HG03460 (cell line): ENCODE data around the gene SAG.
"Not testable (repeated sequence)": the region's sequence is repeated elsewhere in the genome, so short reads cannot be mapped to it uniquely, and the experiment has no call there.

ENCODE experiments used
- ATAC-seq: cut with Tn5 transposase; IDR thresholded peaks from one replicate; pipeline ENCODE4 v1.9.1; 2021; ENCODE audit not compliant: unreplicated experiment

Gene SAG

DNA sequence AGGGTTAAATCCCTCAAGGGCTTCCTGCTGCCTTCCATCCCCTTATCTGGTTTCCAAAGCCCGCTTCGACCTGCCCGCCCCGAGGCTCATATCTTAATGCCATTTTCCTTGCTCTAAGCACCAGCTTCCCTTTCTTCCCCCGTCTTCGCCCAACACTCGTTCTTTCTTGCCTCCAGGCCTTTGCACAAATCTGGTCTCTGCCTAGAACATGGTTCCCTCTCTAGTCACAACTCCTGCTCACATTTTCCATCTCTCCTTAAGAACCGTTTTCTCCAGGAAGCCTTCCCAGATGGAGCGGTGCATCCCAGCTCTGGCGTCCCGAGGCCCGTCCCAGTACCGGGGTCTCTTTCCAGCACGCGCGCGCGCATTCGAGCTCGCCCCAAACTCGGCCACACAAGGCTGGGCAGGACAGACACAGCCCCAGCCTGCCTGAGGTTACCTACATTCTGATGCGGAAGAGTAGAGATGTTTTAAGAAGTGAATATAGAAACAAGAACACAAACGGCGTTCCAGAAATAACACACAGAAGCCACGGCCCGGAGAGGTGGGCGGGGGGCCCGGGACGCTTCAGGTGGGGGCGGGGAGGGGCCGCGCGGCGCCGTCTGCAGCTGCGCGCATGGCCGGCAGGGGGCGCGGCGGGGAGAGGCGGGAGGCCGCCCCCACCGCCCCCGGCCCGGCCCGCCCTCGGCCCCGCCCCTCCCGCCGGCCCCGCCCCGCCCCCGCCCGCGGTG lies 46.3 kb downstream of the SAG start, which contains the start of gene DGKD:
Gene DGKD, plus strand, starts transcription at position 726 of the 731 bp plus-strand sequence. CDS start 25 bp downstream, outside the sequence.
- ATAC-seq = no peak

DNA sequence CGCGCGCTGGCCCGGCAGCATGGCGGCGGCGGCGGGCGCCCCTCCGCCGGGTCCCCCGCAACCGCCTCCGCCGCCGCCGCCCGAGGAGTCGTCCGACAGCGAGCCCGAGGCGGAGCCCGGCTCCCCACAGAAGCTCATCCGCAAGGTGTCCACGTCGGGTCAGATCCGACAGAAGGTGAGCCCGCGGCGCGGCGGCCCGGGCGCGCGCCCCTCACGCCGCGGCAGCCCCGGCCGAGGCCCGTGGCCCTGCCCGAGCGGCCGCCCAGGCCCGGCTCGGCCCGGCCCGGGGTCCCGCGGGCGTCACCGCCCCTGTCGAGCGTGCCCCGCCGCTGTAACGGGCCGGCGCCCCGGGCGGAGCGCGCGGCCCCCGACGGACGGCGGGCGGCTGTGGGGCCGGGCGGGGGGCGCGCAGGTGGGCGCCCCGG lies 46.9 kb downstream of the SAG start:
- ATAC-seq = no peak

DNA sequence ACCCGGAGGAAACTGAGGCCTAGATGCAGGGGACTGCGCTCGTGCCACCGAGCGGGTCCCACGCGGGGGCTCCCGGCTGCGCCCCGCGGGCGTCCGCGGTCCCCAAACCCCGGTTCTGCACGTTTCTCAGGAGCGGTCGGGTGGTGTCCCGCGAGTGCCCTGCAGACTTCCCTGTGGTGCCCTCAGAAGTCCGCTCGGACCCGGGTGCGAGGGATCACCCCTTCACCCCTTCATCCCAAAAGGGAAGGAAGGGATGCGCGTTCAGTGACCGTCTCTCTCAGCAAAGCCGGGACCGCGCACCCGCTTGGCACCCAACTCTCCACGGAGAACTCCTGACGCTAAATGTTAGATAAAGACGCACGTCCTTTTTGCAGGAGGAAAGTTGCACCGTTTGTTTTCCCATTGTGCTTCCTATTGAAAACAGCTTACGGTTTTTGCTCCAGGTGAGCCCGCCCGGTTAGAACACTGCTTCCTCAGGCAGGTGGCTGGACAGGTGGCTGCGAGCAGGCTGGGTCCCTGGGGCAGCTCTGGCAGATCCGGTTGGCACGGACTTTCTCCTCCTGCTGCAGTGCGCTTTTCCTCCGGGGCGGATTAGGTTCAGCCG lies 47.5 kb downstream of the SAG start:
- no peak for ATAC-seq

DNA sequence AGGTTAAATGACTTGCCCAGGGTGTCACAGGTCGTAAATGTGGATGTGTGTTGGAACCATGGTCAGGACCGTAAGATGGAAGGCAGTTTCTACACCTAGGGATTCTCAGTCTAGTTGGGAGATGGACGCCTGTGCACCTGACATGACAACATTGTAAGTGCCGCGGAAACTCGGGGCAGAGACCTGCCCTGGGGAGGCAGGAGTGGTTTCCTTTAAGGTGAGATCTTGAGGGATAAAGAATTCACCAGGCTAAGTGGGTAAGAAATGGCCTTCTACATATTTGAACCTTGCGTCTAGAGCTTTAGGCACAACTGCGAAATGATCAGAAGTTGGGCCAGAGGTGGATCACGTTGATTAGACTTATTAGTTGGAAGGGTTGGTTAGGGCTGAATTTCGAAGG lies 48.3 kb downstream of the SAG start:
- no peak for ATAC-seq

DNA sequence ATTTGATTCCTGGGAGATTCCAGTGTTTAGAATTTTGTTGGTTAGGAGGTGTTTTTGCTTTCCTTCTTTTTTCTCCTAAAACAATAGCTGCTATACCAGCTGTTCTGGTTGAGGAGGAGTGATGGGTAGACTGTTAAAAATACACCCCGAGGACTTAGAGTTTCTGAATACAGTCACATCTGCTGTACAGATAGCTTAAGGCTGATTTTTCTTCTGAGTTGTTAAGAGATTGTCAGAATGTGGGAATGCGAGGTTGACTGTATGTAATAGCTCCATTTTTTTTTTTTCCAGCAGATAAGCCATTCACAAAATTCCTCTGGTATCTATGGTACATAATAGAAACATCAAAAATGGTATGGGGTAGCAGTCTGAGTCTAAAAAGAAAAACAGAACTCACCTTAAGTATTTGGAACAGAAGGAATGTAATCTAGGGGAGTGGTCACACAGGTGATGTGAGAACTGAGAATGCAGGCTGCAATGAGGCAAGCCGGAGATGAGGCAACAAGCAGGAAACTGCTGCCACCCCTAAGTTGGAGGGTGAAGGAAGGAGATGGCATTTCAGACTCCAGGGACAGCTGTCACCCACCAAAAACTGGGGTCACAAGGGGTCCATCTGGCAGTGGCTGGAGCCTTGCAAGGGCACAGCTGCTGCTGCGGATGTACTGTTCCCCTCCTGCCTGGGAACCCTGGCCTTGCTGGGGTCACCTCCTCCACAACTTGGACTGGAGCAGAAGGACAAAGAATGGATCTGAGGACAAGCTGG lies 49.1 kb downstream of the SAG start:
- ATAC-seq = no peak

DNA sequence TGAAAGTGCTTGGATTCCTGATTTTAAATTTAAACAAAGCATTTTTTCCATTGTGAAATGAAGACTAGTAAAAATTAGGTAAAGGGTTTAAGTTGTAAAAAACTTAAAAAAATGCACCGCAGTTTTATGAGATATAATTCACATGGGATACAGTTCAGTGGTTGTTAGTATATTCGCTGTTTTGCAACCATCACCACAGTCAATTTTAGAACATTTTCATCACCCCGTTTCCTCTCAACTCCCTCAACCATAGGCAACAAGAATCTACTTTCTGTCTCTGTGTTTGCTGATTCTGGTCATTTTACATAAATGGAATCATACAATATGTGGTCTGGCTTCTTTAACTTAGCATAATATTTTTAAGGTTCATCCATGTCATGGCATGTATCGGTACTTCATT lies 50.7 kb downstream of the SAG start:
- ATAC-seq = no peak

DNA sequence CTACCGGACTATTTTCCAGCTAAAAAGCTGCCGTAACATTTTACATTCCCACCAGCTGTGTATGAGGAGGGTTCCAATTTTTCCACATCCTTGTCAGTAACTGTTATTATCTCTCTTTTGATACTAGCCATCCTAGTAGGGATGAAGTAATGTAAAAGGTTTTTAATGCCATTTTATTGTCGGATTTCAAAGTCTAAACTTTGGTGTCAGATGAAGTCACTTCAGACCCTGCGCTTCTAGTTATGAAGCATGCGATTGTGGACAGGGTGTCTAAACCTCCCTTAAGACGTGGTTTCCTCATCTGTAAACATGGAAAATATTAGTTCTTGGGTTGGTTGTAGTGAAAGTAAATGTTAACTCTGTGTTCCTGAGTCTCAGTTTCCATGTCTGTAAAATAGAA lies 51.3 kb downstream of the SAG start:
- ATAC-seq = no peak

DNA sequence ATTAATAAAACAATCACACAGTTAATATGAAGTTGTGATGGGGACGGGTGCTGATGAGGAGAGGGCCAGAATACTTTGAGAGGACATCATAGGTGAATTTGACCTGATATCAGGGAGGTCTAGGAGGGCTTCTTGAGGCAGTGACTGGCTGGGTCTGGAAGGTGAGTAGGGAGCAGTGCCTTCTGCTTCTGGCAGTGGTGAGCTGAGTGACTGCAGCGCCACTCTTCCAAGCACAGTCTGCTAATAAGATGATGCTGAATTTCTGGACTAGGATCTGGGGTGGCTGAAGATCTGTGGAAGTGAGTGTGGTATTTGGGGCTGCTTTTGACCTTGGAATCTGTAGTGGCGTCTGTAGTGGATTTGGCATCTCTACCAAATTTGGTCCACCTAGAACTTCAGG lies 52.2 kb downstream of the SAG start:
- no peak for ATAC-seq

DNA sequence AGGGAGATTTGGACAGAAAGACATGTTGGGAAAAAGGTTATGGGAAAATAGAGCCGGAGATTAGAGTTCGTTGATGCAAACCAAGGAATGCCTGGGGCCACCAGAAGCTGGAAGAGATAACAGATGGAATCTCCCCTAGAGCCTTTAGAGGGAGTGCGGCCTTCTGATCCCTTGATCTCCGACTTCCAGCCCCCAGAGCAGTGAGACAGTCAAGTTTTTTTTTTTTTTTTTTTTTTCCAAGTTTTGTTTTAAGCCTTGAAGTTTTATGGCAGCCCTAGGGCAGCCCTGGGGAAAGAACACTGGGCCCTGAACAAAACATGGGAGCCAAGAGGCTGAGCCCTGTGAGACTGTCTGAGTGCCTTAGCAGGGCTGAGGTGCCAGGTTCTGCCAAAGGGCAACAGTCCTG lies 53.2 kb downstream of the SAG start:
- no peak for ATAC-seq

DNA sequence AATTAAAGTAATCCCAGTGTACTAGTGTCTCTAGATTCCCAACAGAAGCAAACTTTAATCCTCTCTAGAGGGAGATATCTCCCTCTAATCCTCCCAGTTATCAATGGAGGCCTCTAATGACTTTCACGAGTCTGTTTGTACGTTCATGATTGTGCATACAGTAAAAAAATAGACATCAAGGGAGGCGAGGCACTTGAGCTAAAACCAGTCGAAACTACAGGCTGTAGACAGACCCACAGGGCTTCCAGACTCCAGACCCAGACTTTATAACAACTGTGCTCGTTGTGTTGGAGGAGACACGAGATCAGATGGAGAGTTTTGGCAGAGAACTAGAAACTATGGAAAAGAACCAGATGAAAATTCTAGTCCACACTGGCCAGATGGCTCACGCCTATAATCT lies 53.7 kb downstream of the SAG start:
- ATAC-seq = no peak

DNA sequence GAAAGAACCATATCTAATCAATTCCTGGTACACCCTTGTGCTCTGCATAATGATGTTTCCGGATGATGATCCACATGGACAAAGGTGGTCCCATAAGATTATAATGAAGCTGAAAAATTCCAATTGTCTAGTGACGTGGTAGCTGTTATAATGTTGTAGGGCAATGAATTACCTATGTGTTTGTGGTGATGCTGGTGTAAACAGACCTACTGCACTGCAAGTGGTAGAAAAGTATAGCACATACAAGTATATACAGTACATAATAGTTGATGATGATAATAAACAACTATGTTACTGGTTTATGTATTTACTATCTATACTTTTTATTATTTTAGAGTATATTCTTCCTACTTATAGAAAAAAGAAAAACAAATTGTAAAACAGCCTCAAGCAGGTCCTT lies 55.1 kb downstream of the SAG start:
- no peak for ATAC-seq

DNA sequence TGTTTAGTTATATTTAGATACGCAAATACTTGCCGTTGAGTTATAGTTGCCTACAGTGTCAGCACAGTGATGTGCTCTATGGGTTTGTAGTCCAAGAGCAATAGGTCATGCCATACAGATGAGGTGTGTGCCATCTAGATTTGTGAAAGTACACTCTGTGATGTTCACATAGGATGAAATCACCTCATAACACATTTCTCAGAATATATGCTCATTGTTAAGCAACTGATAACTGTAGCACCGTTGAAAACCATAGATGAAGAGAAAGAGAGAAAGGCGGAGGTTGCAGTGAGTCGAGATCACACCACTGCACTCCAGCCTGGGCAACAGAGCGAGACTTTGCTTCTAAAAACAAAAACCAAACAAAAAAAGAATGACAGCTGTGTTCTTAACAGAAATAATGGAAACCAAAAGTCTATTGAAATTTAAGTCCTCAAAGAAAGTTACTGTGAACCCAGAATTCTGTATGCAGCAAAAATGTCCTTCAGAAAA lies 56.2 kb downstream of the SAG start:
- ATAC-seq = peak; percentile 57

DNA sequence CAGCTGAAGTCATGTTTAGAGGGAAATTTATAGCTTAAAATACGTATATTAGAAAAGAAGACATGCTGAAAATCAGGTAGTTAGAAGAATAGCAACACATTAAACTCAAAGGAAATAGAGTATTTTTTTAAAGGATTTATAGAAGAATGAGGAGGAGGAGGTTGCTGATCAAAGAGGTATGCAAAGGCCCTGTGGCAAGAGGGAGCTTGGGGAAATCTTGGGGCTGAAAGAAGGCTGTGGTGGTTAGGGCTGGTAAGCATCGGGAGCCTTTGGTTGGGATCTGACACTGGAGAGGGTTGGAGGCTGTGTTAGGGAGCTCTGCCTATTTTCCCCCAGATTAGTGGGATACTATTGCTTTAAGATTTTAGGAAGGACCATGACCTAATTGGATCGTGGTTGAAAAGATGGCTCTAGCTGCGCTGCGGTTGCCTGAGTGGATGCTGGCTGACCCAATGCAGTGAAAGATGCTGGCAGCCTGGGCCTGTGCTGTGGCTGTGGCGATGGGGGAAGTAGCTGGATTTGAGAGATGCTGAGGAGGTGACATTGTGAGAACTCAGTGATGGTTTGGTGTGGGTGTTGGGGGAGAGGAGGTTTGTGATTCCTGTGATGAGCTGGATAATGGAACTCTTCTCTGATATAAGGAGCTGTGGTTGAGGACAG lies 58.4 kb downstream of the SAG start:
- no peak for ATAC-seq

DNA sequence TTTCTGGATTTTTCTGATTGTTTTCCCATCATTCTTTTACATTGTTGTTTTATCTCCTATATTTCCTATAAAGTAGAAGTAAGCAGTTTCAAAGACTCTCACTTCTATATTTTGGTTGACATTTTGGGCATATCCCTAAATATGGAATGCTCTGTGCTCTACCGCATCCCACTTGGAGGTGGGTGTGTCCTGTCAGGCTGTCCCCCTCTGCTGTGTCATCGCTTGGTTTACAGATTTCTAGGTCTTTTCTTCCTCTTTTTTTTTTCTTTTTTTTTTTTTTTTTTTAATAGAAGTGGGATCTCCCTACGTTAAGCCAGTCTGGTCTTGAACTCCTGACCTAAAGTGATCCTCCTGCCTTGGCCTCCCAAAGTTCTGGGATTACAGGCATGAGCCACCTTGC lies 60.0 kb downstream of the SAG start:
- ATAC-seq = no peak

DNA sequence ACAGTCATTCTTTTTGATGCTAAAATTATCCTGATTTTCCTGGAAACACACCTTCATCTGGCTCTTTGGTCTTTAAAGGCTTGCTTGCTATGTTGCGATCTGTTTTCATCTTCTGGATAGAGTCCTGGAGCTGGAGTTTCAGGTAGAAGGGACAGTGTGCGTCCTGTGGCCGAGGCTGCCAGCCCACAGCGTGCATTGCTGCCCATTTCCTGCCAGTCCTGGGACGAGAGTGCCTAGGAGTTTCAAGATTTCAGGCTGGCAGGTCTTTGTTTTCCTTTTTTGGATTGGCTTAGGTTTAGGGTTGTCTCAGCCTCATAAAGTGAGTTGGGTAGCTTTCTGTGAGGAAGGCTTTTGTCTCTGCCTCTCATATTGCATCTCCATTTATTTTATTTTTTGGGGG lies 61.1 kb downstream of the SAG start:
- ATAC-seq = no peak

DNA sequence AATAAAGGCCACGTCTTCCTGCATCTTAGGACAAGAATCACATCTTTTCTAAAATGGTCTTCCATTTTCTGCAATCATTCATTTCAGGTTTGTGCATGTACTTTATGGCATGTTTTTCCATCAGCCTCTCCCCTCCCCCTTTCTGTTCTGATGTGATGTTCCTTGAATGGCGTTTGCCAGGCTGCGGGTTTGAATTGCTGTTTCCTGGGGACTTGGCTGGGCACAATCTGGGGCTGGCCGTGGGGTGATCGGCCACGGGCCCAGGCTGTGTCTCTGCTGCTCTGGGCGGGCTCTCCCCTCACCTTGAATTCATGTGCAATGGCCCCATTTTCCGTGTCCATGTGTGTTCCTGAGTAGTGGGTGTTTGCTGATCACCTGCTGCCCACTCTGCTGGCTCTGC lies 61.8 kb downstream of the SAG start:
- no peak for ATAC-seq

DNA sequence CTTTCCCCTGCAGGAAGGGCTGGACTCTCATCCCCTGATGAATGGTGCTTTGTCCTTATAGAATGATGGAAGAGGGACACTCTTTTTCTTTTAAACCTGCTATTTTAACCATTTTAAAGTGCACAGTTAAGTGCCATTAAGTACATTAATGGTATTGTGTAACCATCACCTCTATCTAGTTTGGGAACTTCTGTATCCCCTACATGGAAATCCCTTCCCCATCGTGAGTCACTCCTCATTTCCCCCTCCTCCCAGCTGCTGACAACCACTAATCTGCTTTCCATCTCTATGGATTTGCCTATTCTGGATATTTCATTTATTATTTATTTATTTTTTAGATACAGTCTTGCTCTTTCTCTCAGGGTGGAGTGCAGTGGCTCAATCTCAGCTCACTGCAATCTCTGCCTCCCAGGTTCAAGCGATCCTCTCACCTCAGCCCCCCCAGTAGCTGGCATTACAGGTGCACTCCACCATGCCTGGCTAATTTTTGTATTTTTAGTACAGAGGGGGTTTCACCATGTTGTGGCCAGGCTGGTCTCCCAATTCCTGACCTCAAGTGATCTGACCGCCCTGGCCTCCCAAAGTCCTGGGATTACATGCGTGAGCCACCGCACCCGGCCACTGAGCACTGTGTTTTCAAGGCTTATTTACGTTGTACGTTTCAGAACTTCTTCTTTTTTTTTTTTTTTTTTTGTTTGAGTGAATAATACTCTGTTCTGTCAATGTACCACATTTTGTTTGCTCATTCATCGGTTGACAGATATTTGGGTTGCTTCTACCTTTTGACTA lies 62.5 kb downstream of the SAG start:
- no peak for ATAC-seq

DNA sequence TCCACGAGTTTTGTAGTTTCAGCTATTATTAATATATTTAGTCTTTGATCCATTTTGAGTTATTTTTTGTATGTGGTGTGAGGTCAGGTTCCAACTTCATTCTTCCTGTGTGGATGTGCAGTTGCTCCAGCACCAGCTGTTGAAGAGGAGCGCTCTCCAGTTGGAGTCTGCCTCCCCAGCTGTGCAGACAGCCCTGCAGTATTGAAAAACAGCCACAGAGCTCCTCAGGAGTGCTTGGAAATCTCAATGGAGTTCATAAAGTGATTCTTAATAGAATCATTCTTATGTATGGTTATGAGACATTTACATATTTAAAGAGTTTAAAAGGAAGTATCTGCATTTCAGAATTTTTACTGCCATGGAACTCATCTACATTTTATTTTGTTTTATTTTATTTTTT lies 64.0 kb downstream of the SAG start:
- ATAC-seq = no peak

DNA sequence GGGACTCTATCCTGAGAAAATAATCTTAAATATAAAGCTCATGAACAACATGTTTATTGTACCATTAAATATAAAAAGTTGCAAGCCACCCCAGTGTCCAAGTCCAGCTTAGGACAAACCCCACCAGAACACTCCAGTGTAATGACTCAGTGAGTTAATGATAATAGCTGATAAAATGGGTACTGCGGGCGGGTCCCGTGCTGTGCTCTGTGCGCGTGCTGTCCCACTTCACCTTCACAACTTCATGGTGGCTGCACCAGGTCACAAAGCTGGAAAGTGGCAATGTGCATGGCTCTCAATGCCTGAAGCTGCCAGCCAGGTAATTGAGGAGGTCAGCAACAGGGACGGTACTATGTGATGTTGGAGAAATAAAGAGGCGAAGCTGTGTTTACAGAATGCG lies 65.2 kb downstream of the SAG start:
- ATAC-seq = no peak

DNA sequence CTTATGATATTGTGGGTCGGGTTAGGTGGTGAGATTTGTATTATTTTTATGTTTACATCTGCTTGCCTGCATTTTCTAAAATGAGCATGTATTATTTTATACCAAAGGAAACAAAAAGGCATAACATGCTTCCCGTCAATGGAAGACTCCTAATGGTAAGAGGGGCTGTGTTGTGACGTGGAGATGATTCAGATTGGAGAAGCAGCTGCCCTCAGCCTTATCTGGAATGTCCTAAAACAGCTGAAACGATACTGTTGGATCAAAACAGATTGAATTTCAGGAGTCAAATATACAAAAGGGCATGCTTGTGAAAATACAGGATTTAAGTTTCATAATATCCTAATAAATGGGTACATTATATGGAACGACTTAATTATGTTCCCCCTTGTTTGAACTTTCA lies 65.7 kb downstream of the SAG start:
- ATAC-seq = no peak

DNA sequence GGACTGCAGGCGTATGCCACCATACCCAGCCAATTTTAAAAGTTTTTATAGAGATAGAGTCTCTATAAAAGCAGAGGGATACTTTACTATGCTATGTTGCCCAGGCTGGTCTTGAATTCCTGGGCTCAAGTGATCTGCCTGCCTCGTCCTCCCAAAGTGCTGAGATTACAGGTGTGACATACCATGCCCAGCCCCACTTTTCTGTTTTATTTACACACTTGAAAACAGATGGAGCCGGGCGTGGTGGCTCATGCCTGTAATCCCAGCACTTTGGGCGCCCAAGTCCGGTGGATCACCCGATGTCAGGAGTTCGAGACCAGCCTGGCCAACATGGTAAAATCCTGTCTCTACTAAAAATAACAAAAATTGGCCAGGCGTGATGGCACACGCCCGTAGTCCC lies 67.2 kb downstream of the SAG start:
- not testable (repeated sequence) for ATAC-seq
